ENCODE data around the gene ACYP2.

GRCh38 chr2:54321047-54321446 lies 205.6 kb downstream of the ACYP2 start:
- no peak for TF ChIP-seq CTCF (IDR thresholded peaks at IDR 0.05; ENCODE audit: borderline replicate concordance, extremely low read depth, low read length, poor library complexity, severe bottlenecking)
- TF ChIP-seq EZH2 (IDR thresholded peaks at IDR 0.05; ENCODE audit: borderline replicate concordance, low read depth, low read length, severe bottlenecking), result no peak

Data from DND-41 (cell line).